CD4-positive, alpha-beta T cell treated with Interleukin-1 beta for 1 hour (primary cell): ENCODE data around the gene CATSPERZ.

Experiments
- DNase-seq, 2 donors: peaks; one replicate each; pipeline ENCODE4 v3.0.0-alpha.2; 2020 to 2022

The CATSPERZ gene

DNA sequence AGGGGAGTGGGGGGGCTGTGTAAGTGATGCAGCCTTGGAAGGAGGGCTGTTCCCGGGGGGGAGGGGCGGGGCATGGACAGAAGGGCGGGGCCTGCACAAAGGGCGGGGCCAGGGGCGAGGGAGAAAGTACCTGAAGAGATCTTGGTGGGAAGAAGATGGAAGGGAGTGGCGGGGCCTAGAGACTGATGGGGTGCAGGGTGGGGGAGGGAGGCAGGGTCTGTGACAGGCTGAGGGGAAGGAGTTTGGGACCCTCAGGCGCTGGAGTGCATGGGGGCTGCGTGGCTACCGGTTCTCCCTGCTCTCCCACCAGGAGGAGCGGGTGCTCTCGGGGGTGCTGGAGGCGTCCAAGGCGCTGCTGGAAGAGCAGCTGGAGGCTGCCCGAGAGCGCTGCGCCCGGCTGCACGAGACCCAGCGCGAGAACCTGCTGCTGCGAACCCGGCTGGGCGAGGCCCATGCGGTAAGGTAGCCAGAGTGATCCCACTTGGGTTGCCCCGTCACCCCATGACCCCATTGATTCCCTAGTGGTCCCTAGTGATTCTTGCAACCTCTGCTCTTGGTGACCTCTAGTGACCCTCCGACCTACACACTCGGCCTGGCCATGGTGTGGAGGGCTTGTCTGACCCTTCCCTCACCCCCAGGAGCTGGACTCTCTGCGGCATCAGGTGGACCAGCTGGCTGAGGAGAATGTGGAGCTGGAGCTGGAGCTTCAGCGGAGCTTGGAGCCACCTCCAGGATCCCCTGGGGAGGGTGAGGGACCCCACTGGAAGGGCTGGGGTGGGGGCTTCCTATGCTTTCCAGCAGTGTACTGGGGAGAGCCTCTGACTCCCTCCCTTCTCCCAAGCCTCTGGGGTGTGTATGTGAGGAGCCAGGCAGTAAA is 42.9 kb downstream of the CATSPERZ start:
- no peak for DNase-seq

DNA sequence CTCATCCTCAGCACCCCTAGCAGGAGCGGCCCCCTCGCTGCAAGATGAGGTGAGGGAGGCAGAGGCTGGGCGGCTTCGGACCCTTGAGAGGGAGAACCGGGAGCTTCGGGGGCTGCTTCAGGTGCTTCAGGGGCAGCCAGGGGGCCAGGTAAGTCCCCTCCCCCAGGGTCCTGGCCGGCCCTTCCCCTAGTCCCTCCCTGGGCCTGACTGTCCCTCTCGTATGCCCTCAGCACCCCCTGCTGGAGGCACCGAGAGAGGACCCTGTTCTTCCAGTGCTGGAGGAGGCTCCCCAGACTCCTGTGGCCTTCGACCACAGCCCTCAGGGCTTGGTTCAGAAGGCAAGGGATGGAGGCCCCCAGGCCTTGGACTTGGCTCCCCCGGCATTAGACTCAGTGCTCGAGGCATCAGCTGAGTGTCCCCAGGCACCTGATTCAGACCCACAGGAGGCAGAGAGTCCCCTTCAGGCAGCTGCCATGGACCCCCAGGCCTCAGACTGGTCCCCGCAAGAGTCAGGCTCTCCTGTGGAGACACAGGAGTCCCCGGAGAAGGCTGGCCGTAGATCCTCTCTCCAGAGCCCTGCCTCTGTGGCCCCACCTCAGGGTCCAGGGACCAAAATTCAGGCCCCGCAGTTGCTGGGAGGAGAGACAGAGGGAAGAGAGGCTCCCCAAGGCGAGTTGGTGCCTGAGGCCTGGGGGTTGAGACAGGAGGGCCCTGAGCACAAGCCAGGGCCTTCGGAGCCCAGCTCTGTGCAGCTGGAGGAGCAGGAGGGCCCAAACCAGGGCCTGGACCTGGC is 43.8 kb downstream of the CATSPERZ start:
- no peak for DNase-seq

DNA sequence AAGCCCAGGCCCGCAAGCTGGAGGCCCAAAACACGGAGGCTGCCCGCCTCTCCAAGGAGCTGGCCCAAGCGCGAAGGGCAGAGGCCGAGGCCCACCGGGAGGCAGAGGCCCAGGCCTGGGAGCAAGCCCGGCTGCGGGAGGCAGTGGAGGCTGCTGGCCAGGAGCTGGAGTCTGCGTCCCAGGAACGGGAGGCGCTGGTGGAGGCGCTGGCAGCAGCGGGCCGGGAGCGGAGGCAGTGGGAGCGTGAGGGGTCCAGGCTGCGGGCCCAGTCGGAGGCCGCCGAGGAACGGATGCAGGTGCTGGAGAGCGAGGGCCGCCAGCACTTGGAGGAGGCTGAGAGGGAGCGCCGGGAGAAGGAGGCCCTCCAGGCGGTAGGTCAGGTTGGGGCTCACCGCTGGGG is 44.6 kb downstream of the CATSPERZ start:
- DNase-seq, result no peak

DNA sequence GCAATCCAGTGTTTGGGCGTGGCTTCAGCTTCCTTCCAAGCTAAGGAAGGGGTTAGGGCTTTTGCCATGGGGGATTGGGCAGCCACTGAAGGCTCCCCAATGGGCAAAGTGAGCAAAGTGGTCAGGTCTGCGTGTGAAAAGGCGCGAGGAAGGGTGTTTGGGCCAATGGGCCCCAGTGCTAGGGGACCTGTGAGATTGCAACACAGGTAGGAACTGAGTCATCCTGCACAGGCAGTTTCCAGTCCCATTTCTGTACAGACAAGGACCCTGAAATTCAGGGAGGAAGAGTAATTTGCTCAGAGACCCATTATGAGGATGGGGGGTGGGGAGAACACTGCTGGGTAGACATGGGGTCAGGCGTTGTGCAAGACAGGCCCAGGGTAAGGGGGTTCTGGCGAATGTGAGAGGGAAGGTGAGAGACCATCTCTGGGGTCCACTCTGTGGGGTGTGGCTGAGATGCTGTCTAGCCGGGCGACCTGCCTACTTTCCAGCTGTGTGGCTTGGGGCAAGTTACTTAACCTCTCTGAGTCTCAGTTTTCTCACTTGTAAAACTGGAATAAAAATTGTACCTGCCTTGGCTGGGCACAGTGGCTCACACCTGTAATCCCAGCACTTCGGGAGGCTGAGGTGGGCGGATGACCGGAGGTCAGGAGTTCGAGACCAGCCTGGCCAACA is 47.2 kb downstream of the CATSPERZ start:
- DNase-seq, result no peak

- DNase-seq, result no peak
These were observed 48.3 kb downstream of the CATSPERZ start for GRCh38 chr11:64348383-64349024.

- DNase-seq, result no peak
These were observed 48.8 kb downstream of the CATSPERZ start for GRCh38 chr11:64349025-64349387.

GRCh38 chr11:64349404-64349803 is 49.2 kb downstream of the CATSPERZ start:
- DNase-seq, result no peak

DNA sequence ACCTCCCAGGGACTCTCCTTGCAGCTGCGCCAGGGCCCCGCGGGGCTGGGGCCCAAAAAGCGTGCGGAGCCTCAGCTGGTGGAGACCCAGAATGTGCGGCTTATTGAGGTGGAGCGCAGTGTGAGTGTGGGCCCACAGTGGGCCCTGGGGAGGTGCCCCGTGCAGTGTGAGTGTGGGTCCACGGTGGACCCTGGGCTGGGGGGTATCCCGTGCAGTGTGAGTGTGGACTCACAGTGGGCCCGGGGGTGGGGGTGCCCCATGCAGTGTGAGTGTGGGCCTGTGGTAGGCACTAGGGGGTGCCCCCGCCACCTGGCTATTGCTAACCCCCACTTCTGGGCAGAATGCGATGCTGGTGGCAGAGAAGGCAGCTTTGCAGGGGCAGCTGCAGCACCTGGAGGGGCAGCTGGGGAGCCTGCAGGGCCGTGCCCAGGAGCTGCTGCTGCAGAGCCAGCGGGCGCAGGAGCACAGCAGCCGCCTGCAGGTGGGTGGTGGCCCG is 51.0 kb downstream of the CATSPERZ start:
- DNase-seq, result no peak

GRCh38 chr11:64352099-64352994 is 52.2 kb downstream of the CATSPERZ start:
- DNase-seq, result no peak

DNA sequence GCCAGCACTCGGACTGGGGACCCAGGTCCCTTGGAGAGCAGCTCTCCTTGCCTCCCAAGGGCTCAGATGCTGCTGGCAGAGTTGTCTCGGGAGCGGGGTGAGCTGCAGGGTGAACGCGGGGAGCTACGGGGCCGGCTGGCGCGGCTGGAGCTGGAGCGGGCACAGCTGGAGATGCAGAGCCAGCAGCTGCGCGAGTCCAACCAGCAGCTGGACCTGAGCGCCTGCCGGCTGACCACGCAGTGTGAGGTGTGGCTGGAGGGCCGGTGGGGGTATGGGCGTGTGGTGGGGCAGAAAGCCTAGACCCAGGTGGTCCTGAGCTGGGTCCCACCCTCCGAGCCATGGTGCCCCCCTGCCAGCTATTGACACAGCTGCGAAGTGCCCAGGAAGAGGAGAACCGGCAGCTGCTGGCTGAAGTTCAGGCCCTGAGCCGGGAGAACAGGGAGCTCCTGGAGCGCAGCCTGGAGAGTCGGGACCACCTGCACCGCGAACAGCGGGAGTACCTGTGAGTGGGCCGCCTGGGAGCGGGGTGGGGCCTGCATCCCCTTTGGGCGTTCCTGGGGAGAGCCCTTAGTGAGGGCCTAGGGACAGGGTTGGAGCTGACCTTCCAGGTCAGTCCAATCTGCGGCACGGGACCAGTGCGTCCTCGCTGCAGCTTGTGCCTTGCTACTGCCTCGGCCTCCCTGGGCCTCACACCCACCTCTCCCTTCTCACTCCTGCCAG is 53.0 kb downstream of the CATSPERZ start:
- no peak for DNase-seq

- no peak for DNase-seq
These were observed 53.8 kb downstream of the CATSPERZ start for GRCh38 chr11:64353715-64354506.
